Activated naive CD4-positive, alpha-beta T cell treated with anti-CD3 and anti-CD28 coated beads, Interleukin-2, amount 50 U/mL, for 24 hours (primary cell): ENCODE measurements around the gene ASF1B.

ENCODE experiments used
- H3K27ac Mint-ChIP-seq: one replicate; pipeline ENCODE4 v1.8.0; 2021; ENCODE audit warnings: mild to moderate bottlenecking, mixed read lengths
- H3K27me3 Mint-ChIP-seq: one replicate; pipeline ENCODE4 v1.8.0; 2021; ENCODE audit warnings: mixed read lengths
- H3K36me3 Mint-ChIP-seq: one replicate; pipeline ENCODE4 v1.8.0; 2021; ENCODE audit warnings: mixed read lengths
- H3K4me1 Mint-ChIP-seq: one replicate; pipeline ENCODE4 v1.8.0; 2021; ENCODE audit warnings: mixed read lengths
- H3K4me3 Mint-ChIP-seq: one replicate; pipeline ENCODE4 v1.8.0; 2021; ENCODE audit warnings: mild to moderate bottlenecking, mixed read lengths
- H3K9me3 Mint-ChIP-seq: one replicate; pipeline ENCODE4 v1.8.0; 2021; ENCODE audit warnings: mixed read lengths

ASF1B gene

DNA sequence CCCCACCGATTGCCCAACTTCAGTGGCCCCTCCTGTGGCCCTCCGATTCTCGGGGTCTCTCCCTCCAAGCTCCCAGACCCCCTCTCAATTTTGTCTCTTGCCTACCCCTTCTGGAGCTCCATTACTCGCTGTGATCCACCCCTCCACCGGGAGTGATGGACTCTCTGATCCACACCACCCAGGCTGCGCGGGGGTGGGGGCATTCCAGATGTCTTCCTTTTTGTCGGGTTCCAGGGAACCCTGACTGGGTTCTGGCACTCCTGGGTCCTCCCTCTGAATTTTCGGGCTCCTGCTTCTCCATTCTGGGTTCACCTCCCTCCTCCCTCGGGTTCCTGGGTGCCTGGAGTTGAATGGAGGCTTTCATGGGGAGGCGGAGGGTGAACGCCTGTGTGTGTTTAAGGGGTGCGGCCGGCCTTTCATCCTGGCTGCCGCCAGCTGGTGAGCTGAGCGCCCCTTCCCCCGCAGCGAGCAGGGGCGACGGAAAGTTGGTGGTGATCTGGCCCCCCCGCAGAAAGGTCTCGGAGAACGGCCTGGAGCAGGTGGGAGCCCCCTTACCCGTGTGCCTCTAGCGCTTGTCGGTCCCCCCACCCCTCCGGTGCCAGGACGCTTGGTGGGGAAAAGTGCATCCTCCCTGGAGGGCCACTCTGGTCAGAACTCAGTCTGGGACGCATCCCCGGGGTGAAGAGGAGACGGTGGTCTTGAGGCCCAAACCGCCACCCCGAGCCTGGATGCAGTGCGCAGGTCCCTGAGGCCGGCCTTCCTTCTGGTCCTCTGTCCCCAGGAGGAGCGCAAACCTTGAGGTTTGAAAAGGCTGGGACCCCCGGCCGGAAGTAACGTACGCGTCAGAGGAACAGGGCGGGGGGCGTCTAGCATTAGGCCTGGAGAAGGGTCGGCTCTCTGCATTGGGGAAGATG lies 62.2 kb downstream of the ASF1B start:
- H3K4me1 Mint-ChIP-seq, result peaks cover 14% of the 10 kb centered on the region
- H3K9me3 Mint-ChIP-seq, result no peaks in the 10 kb centered on the region
- no peaks in the 10 kb centered on the region for H3K36me3 Mint-ChIP-seq
- H3K27ac Mint-ChIP-seq, result peak overlapping the region; percentile 84
- no peaks in the 10 kb centered on the region for H3K27me3 Mint-ChIP-seq
- H3K4me3 Mint-ChIP-seq, result peak overlapping the region; percentile 95

DNA sequence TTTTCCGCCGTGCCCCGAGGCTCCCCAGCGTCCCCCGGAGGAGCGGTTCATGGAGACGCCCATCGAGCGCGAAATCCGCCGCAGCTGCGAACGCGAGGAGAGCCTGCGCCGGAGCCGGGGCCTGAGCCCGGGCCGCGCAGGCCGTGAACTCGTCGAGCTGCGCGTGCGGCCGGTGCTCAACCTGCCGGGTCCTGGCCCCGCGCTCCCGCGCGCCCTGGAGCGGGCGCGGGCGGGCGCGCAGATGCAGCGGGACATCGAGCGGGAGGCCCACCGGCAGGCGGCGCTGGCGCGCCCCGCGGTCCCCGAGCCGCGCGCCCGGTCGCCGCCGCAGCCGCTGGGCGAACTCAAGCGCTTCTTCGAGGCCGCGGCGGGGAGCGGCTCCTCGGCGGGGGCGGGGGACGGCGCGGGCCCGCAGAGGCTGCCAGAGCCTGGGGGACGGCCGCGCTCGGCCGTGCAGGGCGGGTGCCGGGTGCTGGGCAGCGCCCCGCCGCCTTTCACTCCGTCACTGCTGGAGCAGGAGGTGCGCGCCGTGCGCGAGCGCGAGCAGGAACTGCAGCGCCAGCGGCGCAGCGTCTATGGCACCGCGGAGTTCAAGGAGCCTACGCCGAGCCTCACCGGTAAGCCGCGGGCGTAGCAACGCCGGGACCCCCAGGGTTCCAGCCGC lies 63.0 kb downstream of the ASF1B start:
- peak overlapping the region; percentile 84 for H3K27ac Mint-ChIP-seq
- peaks cover 14% of the 10 kb centered on the region for H3K4me1 Mint-ChIP-seq
- H3K9me3 Mint-ChIP-seq, result no peaks in the 10 kb centered on the region

DNA sequence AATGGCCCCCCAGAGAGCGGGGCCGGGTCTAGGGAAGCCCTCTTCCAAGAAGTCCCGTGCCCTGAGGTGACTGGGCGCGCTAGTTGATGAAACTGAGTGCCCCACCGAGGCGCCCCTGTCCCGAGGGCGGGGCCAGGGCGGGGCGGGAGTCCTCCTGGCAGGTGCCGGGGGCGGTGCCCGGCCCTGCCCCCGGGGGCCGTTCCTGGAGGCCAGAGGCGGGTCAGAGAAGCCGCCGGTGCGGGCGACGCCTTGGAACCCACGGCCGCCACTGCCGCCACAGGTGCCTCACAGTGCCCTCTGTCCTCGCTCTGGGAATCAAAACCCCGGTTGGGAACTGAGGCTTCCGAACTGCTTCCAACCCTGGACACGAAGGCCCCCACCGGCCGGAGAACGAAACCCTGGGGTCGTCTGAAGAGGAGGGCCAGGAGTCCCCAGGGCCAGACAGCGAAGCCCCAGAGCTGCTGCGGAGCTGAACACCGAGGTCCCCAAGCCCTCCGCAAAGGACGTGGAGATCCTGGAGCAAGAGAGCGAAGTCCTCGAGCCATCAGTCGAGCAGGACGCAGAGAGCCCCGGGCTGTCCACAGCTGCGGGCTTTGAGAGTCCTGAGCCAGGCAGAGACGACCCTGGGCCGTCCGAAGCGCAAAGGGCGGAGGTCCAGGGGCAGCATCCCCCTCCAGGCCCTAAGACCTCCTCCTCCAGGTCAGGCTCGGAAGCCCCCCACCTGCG lies 63.7 kb downstream of the ASF1B start, which contains the start of gene MISP3:
TSS of gene MISP3 (plus strand) at position 252 of the 726 bp plus-strand sequence. CDS start 524 bp downstream, outside the sequence.
- H3K27ac Mint-ChIP-seq, result no peak within 1 kb of the TSS
- H3K4me3 Mint-ChIP-seq, result peak within 1 kb of the TSS; percentile 95
- no peaks in the 10 kb centered on the region for H3K36me3 Mint-ChIP-seq
- no peaks in the 10 kb centered on the region for H3K27me3 Mint-ChIP-seq
- H3K4me1 Mint-ChIP-seq, result peaks cover 14% of the 10 kb centered on the region
- H3K9me3 Mint-ChIP-seq, result no peaks in the 10 kb centered on the region

More for the DNA sequence above, 63.0 kb downstream of the ASF1B start:
- Mint-ChIP-seq H3K4me3 (peak overlapping the region; percentile 95), H3K27me3 (no peaks in the 10 kb centered on the region), H3K36me3 (no peaks in the 10 kb centered on the region)

- Mint-ChIP-seq H3K36me3 (no peaks in the 10 kb centered on the region), H3K27ac (peak overlapping the region; percentile 68), H3K4me1 (peaks cover 14% of the 10 kb centered on the region), H3K27me3 (no peaks in the 10 kb centered on the region), H3K9me3 (no peaks in the 10 kb centered on the region), H3K4me3 (peak overlapping the region; percentile 60)
These were observed 65.9 kb downstream of the ASF1B start for GRCh38 chr19:14070268-14071050.
